Endometrial microvascular endothelial cells (primary cell): ENCODE measurements around the gene IQGAP2. TPM values are rescaled to one million over a fixed set of nuclear protein-coding genes. Genes with fewer than 3 reads are reported as not detected.
"Not testable (repeated sequence)": the region's sequence is repeated elsewhere in the genome, so short reads cannot be mapped to it uniquely, and the experiment has no call there.

ENCODE experiments used
- in situ Hi-C: cut with HindIII; loops from 2 replicates; pipeline ENCODE4 v1.10.0; 2017; ENCODE audit warnings: low sequenced_read_pairs, low pct_unique_long_range_greater_than_20kb; ENCODE audit errors: inconsistent ontology term
- total RNA-seq: library from RNA; depleted of rRNA; stranded (reverse); fragments of >200 nt; gene quantifications from one replicate; pipeline ENCODE4 v1.2.3, GENCODE V29; 2015; ENCODE audit errors: inconsistent ontology term

IQGAP2 gene
- total RNA-seq, 1 donor from 2014 or later: 0.09 TPM

DNA sequence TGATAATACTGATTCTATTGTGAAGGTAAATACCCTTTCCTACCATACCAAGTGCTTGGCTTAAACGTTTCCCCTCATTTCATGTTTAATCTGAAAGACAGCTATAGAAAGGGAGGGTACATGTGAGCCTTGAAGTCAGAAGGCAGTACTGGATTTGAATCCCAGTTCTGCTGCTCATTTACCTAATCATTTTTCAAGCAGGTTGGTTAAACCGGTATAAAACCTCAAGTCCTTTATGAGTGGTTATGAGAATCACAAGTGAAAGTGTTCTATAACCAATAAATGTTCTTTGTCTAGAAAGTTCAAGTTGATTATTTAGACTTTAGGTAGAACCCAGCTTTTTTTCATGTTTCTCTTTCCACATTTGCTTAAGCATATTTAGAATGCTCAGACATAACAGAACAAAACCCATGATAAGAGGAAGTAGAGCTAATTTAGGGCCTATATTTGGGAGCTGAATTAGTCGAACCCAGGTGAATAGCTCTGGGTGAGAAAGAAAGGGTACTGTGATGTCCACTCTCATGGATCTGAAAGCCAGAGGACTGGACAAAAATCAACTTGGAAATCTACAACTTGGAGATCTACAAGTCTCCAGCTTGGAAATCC is 249.8 kb downstream of the IQGAP2 start:
- in situ Hi-C loops: no loop called here

DNA sequence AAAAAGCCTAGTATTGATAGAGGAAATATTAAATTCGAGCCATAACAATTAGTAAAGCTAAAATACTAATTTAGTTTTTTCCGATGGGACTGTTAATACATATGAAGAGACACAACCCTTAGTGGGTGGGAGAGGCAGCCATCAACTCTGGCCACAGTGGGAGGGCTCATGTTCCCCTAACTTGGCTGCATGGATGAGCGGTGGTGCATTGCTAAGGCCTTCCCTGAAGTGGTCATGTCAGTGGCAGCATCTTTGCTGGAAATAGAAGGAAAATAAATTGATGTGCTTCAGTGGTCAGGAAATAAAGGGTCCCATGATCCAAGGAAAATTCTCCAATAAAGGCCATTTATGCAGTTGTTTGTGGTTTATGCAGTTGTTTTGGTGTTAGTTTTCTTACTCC is 254.0 kb downstream of the IQGAP2 start:
- in situ Hi-C loops: no loop called here

DNA sequence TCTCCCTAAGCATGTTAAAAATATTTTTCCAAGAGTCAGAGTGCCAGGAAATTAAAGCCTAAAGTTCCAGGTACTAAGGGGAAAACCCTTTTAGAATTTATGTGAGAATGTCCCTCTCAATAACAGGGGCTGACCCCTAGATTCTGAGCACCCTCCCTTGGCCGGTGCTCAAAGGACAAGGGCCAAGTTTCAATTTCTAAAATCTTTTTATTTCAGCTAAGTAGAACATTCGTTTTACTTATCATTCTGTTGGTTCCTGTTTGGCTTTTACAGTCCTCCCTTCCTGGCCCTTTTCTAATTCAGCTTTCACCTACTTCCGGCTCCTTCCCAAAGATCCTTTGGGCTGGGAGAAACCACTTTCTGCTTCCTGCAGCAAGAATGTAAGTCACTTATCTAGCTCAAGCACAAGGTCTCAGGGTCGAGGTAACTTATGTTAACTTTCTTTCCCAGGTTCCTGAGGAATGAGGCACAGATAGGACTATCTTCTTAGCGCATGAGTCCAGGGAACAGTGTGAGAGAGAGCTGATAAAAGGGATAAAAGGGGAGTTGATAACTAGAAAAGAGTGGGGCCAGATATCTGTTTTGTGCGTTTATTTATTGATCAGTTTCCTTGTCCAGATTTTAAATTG is 254.7 kb downstream of the IQGAP2 start:
- in situ Hi-C loops: no loop called here

DNA sequence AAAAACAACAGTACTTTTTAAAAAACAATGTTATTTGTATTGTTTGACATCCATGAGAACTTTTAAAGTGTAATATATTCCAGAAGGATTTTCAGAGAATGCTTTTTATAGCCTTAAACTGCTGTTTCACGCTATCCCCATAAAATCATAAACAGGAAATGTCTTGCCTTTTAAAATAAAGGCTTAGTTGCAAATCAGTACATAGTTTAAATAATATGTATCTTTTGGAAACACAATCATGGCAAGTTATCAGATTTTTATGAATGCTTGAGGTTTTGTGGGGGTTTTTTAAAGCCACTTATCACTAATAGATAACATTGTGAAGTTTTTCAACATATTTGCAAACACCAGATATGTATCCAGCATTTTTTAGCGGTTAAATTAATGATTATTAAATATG is 257.3 kb downstream of the IQGAP2 start:
- in situ Hi-C loops: no loop called here

DNA sequence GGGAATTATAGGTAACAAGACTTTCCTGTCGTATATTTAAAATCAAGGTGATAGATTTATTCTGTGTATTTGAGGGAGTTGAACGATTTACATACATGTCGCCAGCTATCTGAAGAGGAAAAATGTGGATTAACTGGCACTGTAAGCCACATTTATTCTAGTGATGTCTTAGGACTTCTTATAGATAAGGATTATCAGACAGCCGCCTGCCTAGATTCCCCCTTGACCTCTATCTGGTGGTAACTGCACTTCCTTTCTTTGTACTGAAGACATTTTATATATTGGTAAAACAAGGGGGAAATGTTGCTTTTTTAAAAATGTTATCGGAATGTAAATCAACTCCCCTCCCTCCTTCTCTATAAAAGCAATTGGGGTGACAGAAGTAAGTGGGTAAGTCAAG is 259.4 kb downstream of the IQGAP2 start:
- in situ Hi-C loops: no loop called here

DNA sequence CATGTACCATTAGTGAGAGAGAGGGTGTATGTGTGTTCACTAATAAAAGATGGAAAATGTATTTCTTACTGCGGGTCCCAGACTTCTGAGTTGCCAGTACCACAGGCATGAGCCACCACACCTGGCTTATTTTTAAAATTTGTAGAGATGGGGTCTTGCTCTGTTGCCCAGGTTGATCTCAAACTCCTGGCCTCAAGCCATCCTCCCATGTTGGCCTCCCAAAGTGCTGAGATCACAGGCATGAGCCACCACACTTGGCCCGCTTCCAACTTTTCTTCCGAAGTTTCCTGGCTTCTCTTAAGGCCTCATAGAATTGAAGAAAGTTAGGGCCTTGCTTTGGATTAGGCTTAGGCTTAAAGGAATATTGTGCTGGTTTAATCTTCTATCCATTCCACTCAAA is 260.5 kb downstream of the IQGAP2 start:
- in situ Hi-C loops: no loop called here

DNA sequence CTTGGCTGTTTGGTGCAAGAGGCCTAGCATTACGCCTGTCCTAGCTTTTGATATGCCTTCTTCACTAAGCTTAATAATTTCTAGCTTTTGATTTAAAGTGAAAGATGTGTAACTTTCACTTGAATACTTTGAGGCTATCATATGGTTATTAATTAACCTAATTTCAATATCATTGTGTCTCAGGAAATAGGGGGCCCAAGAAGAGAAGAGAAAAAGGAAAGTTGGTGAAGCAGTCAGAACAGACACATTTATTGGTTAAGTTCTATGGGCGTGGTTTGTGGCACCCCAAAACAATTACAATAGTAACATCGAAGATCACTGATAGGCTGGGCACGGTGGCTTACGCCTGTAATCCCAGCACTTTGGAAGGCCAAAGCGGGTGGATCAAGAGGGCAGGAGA is 261.0 kb downstream of the IQGAP2 start:
- in situ Hi-C loops: no loop called here

DNA sequence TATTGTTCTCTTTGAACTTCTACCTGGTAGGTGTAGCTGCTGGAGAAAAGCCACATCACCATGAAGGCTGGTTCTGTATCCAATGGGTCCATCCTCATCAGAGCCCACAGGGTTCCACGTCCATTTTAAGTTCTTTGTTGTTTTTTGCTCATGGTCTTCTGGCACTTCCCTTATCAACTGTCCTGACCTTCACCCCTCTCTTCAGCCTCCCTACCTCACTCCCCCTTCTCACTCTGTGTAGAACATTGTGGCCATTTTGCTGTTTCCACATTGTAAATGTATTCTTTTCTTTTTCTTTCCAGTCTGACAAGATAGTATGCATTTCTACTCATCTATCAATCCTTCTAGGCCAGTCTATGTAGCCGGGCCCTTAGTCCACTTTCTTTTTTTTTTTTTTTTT is 264.4 kb downstream of the IQGAP2 start:
- in situ Hi-C loops: no loop called here

DNA sequence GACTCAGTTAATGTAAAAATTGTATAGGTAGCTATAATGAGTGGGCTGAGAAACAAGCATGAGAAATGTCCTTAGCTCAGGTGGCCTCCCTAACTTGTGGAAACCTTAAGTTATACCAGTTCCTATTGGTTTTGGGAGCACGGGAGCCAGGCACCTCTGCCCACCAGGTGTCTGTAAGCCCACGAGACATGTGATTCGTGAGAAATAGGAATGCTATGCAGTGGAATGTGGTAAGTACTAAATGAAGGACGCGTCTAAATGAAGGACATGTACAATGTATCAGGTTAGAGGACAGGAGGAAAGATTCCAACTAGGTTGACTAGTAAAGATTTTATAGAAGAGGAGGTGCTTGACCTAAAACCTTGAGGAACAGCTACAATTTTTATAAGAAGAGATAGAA is 266.2 kb downstream of the IQGAP2 start:
- in situ Hi-C loops: no loop called here

DNA sequence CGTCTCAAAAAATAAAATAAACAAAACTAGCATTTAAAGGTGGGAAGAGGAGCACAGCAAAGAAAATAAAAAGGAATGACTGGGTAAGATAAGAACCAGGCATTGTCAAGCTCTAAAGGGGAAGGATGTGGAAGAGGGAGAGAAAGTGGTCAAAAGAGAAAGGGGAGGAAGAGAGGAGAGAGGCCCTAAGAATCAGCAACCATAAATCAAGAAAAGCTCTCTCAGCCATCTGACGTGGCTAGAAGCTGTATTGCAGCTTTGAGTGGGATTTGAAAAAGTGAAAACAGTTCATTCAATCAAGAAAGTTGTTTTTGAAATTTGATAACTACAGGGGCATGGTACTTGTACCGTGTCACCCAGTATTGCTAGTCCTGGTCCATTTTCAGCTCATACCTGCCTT is 267.4 kb downstream of the IQGAP2 start:
- in situ Hi-C loops: no loop called here

DNA sequence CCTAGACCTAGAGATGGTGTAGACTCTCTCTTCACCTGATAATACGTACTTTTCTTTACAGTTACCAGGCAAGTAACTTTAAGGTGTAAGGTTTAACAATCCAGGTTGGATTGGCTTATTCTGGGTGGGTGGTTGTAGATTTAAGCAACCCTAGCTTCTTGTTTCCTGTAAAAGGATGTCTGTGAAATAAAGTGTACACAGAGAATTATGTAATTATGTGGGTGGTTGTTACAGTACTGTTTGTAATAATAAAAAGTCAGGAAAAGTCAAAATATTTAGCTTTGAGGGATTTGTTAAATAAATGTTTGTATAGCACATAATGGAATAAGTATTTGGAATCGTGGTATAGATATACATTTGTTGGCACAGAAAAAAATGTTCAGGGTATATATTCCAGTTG is 269.2 kb downstream of the IQGAP2 start:
- in situ Hi-C loops: no loop called here

DNA sequence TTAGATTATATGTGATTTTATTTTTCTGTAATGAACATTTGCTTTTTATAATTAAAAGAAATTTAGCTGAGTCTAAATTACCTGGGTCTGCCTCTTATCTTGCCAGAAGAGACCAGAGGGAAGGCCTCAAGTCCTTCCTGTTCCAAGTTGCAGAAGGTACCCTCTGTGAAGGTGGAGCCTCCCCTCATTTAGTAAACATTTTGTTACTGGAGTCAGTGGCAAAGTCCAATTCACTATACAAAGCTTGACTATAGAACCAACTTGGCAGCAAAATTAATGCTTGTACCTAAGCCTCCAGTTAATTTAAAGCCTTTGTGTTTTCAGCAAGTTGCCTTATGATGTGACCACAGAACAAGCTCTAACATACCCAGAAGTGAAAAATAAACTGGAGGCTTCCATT is 270.0 kb downstream of the IQGAP2 start:
- in situ Hi-C loops: no loop called here

DNA sequence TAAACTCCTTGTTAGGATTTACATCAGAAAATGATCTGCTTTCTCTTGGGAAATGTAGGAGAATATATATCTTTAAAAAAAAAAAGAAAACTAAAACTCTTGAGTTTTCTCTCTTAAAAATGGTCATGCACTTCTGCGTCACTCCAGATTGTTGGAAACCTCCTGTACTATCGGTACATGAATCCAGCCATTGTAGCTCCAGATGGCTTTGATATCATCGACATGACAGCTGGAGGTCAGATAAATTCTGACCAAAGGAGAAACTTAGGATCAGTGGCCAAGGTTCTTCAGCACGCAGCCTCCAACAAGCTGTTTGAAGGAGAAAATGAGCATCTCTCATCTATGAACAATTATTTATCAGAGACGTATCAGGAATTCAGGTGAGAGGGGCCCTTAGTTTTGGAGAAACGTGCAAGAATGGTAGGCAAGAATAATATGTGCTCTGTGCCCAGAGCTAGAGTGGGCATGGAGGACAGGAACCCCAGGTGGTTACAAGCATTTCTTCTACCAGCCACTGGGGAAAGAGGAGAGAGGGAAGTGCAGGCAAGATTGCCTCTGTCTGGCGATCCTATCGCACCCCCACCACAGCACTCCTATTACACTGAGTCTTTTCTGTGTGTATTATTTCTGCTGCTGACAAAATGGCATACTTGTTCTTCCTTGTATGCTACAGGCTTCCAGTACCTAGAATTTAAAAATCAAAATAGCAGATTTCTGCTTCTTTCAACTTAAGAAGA is 271.4 kb downstream of the IQGAP2 start:
- in situ Hi-C loops: no loop called here

DNA sequence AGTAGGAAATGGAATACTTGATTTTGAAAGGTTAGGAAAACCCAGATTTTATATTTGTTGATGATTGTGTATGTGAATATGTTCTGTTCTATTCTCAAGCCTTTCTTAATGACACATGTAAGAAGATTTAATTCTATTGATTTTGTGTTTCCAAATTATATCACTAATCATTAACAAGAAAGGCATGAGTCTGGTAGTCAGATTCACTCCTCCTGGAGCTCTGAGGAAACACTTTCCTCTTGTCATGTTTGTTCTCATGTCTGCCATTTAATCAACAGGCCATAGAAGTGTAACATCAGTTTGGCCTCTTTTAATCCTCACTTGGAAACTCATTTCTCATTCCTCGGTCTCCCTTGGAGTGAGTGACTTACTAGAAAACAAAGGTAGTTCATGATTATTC is 272.3 kb downstream of the IQGAP2 start:
- in situ Hi-C loops: no loop called here

DNA sequence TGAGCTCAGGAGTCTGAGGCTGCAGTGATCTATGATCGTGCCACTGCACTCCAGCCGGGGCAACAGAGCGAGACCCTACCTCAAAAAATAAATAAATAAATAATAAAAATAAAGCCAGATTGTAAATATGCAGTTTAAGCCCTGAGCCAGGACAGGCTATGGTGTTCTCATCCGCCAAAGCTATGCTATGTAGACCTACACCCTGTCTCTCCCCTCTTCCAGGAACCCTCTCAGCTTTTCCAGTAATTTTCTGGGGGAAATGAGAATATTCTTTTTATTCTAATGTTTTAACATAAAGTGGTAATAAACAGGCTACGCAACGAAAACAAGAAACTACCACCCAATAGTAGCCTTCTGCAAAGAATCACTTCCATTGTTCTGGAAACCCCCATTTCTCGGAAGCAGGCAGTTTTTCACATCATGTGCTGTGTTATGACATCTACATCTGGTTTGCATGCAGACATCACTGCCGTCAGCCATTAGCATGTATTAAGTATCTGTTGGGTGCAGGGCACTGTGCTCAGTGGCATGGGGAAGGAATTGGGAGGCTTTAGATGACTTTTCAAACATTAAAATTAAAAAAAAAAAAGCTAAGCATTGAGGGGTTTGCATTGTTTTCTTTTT is 274.9 kb downstream of the IQGAP2 start:
- in situ Hi-C loops: no loop called here

DNA sequence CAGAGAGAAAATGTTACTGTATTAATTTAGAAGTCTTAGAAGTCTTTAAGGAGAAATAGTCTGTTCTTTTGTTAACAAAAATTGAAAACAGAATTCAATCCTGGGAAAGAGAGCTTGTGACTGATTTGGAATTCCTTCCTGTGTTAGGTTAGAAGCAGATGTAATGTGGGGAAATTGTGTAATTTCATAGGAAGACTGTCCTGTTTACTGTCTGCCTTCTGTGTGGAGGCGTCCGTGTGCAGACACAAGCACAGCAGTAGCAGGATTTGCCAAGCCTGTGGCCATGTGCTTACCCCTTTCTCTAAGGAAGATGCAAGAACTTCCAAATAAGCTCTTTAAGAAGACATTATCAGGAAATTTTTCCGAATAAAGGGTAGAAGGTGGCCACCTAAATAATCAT is 276.1 kb downstream of the IQGAP2 start:
- in situ Hi-C loops: no loop called here

DNA sequence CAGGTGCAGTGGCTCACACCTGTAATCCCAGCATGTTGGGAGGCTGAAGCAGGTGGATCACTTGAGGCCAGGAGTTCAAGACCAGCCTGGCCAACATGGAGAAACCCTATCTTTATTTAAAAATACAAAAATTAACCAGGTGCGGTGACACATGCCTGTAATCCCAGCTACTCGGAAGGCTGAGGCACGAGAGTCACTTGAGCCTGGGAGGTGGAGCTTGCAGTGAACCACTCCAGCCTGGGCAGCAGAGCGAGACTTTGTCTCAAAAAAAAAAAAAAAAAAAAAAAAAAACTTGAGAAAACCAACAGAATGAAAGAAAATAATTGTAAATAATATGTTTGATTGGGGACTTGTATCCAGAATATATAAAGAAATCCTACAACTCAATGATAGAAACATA is 277.7 kb downstream of the IQGAP2 start:
- in situ Hi-C loops: not testable (repeated sequence)

DNA sequence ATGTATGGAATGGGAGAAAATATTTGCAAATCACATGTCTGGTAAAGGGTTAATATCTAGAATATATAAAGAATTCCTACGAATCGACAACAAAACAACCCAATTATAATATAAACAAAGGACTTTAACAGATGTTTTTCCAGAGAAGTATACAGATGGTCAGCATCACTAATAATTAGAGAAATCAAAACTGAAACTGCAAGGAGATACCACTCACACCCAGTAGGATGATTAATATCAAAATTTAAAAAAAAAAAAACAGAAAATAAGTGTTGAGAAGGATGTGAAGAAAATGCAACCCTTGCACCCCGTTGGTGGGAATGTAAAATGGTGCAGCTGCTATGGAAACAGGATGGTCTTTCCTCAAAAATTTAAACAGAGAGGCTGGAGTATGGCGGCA is 278.2 kb downstream of the IQGAP2 start:
- in situ Hi-C loops: no loop called here

DNA sequence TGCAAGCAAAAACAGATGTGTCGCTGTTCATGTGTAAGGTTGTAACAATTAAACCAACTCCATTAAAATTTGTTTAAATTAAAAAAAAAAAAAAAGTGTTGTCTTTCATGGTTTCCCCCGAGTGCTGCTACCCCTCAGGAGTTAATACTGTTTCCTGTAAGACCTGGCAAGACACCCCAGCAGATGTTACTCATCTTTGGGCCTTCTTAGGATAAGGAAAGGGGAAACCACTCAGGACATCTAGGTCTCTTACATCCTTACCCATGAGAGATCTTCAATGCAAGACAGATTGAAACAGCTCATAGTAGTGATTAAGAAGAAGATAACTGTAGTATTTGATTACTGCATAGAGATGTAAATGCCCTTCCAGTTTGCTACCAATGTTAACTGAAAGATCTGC is 279.3 kb downstream of the IQGAP2 start:
- in situ Hi-C loops: no loop called here
